IPS-18a (cell line): ENCODE data around the gene OR2V1.
"Not testable (repeated sequence)": the region's sequence is repeated elsewhere in the genome, so short reads cannot be mapped to it uniquely, and the experiment has no call there.

Experiments used
- H3K27ac ChIP-seq: one replicate; pipeline ENCODE4 v1.5.1; 2013; ENCODE audit warnings: low read length
- H3K27me3 ChIP-seq: one replicate; pipeline ENCODE4 v1.6.1; 2013; ENCODE audit warnings: mild to moderate bottlenecking, low read length; ENCODE audit not compliant: control insufficient read depth, insufficient read depth
- H3K36me3 ChIP-seq: one replicate; pipeline ENCODE4 v1.6.1; 2013; ENCODE audit warnings: low read depth, low read length; ENCODE audit not compliant: control insufficient read depth
- H3K4me1 ChIP-seq: one replicate; pipeline ENCODE4 v1.6.1; 2013; ENCODE audit warnings: low read depth, low read length; ENCODE audit not compliant: control insufficient read depth
- H3K4me3 ChIP-seq: one replicate; pipeline ENCODE4 v1.5.1; 2013; ENCODE audit warnings: low read length
- H3K9ac ChIP-seq: one replicate; pipeline ENCODE4 v1.6.1; 2013; ENCODE audit warnings: mild to moderate bottlenecking, low read length, moderate library complexity
- H3K9me3 ChIP-seq: one replicate; pipeline ENCODE4 v1.6.1; 2013; ENCODE audit warnings: low read depth, low read length; ENCODE audit not compliant: control insufficient read depth

OR2V1 gene

GRCh38 chr5:181108578-181109165 is 22.3 kb downstream of the OR2V1 start:
- Histone ChIP-seq H3K9me3 (no peaks in the 10 kb centered on the region), H3K9ac (no peak overlapping the region), H3K36me3 (no peaks in the 10 kb centered on the region), H3K4me3 (no peak overlapping the region), H3K27me3 (peaks cover 21% of the 10 kb centered on the region), H3K27ac (no peak overlapping the region), H3K4me1 (no peaks in the 10 kb centered on the region)

- H3K4me3 ChIP-seq, result no peak overlapping the region
- no peak overlapping the region for H3K27ac ChIP-seq
- no peaks in the 10 kb centered on the region for H3K9me3 ChIP-seq
- H3K36me3 ChIP-seq, result no peaks in the 10 kb centered on the region
- H3K27me3 ChIP-seq, result peaks cover 21% of the 10 kb centered on the region
- H3K4me1 ChIP-seq, result no peaks in the 10 kb centered on the region
- no peak overlapping the region for H3K9ac ChIP-seq
Observed at GRCh38 chr5:181107699-181108098, 23.3 kb downstream of the OR2V1 start.

GRCh38 chr5:181105391-181106025 is 25.5 kb downstream of the OR2V1 start:
- H3K4me3 ChIP-seq, result no peak overlapping the region
- H3K9ac ChIP-seq, result no peak overlapping the region
- H3K9me3 ChIP-seq, result no peaks in the 10 kb centered on the region
- H3K36me3 ChIP-seq, result no peaks in the 10 kb centered on the region
- peaks cover 23% of the 10 kb centered on the region for H3K27me3 ChIP-seq
- no peak overlapping the region for H3K27ac ChIP-seq
- no peaks in the 10 kb centered on the region for H3K4me1 ChIP-seq

- H3K36me3 ChIP-seq, H3K9me3 ChIP-seq, H3K27ac ChIP-seq, H3K4me1 ChIP-seq, H3K9ac ChIP-seq, H3K4me3 ChIP-seq: not testable (repeated sequence)
- peaks cover 30% of the 10 kb centered on the region for H3K27me3 ChIP-seq
Observed at GRCh38 chr5:181104606-181105390, 26.2 kb downstream of the OR2V1 start.

- H3K4me1 ChIP-seq, H3K9ac ChIP-seq, H3K9me3 ChIP-seq, H3K36me3 ChIP-seq, H3K27ac ChIP-seq: not testable (repeated sequence)
- Histone ChIP-seq H3K4me3 (peak overlapping the region; percentile 8), H3K27me3 (peaks cover 35% of the 10 kb centered on the region)
Observed at GRCh38 chr5:181104259-181104568, 26.8 kb downstream of the OR2V1 start.

GRCh38 chr5:181101930-181102674 is 28.9 kb downstream of the OR2V1 start:
- not testable (repeated sequence) for H3K9ac ChIP-seq, H3K36me3 ChIP-seq, H3K4me1 ChIP-seq, H3K9me3 ChIP-seq, H3K27ac ChIP-seq, H3K4me3 ChIP-seq
- peaks cover 42% of the 10 kb centered on the region for H3K27me3 ChIP-seq

- H3K9ac ChIP-seq, H3K9me3 ChIP-seq, H3K4me3 ChIP-seq, H3K36me3 ChIP-seq, H3K27ac ChIP-seq, H3K4me1 ChIP-seq: not testable (repeated sequence)
- H3K27me3 ChIP-seq, result peaks cover 42% of the 10 kb centered on the region
Observed at GRCh38 chr5:181101030-181101641, 29.8 kb downstream of the OR2V1 start.

- H3K27me3 ChIP-seq, result peaks cover 35% of the 10 kb centered on the region
- H3K9me3 ChIP-seq, result no peaks in the 10 kb centered on the region
- no peaks in the 10 kb centered on the region for H3K4me1 ChIP-seq
- no peak overlapping the region for H3K9ac ChIP-seq
- H3K36me3 ChIP-seq, result no peaks in the 10 kb centered on the region
- peak overlapping the region; percentile 28 for H3K4me3 ChIP-seq
- no peak overlapping the region for H3K27ac ChIP-seq
Observed at GRCh38 chr5:181100121-181100875, 30.7 kb downstream of the OR2V1 start.

- Histone ChIP-seq H3K9ac (no peak overlapping the region), H3K4me1 (no peaks in the 10 kb centered on the region), H3K27ac (no peak overlapping the region), H3K4me3 (no peak overlapping the region), H3K9me3 (no peaks in the 10 kb centered on the region), H3K36me3 (no peaks in the 10 kb centered on the region), H3K27me3 (peaks cover 28% of the 10 kb centered on the region)
Observed at GRCh38 chr5:181099602-181100086, 31.3 kb downstream of the OR2V1 start.

GRCh38 chr5:181098762-181099601 is 32.0 kb downstream of the OR2V1 start:
- H3K4me1 ChIP-seq, result no peaks in the 10 kb centered on the region

More at GRCh38 chr5:181098762-181099601, 32.0 kb downstream of the OR2V1 start:
- Histone ChIP-seq H3K9me3 (no peaks in the 10 kb centered on the region), H3K9ac (no peak overlapping the region), H3K4me3 (no peak overlapping the region), H3K36me3 (no peaks in the 10 kb centered on the region), H3K27ac (no peak overlapping the region), H3K27me3 (peaks cover 21% of the 10 kb centered on the region)
